Esophagus muscularis mucosa (tissue), 4 donors: ENCODE results near the gene SOBP. TPM values are rescaled to one million over a fixed set of nuclear protein-coding genes. Genes with fewer than 3 reads are reported as not detected.
"Not testable (repeated sequence)": the region's sequence is repeated elsewhere in the genome, so short reads cannot be mapped to it uniquely, and the experiment has no call there.

Experiments used
- DNase-seq: peaks from one replicate; pipeline ENCODE4 v3.0.0-alpha.2; 2017; ENCODE audit errors: extremely low spot score
- H3K27ac ChIP-seq, 4 donors: fragments of 200-600 bp; sonication (generic); replicated peaks in 1 of 4; 1 replicate in 3 of 4; 2 replicates in 1 of 4; pipeline ENCODE4 v1.5.1; 2016 to 2019; ENCODE audit warnings: mild to moderate bottlenecking in 1 of 4
- H3K27me3 ChIP-seq, 4 donors: fragments of 200-600 bp; sonication (generic); one replicate each; pipeline versions ENCODE4 v1.5.1 to v1.6.0; 2016 to 2019
- H3K36me3 ChIP-seq, 4 donors: fragments of 200-600 bp; sonication (generic); one replicate each; pipeline ENCODE4 v1.5.1; 2016 to 2019
- H3K4me1 ChIP-seq, 4 donors: fragments of 200-600 bp; sonication (generic); one replicate each; pipeline ENCODE4 v1.5.1; 2016 to 2019
- H3K4me3 ChIP-seq, 4 donors: fragments of 200-600 bp; sonication (generic); 1 replicate in 2 of 4; 2 replicates in 2 of 4; pipeline ENCODE4 v1.5.1; 2016 to 2019; ENCODE audit warnings: mild to moderate bottlenecking in 4 of 4, moderate library complexity in 1 of 4
- H3K9me3 ChIP-seq, 4 donors: fragments of 200-600 bp; sonication (generic); 1 replicate in 3 of 4; 2 replicates in 1 of 4; pipeline ENCODE4 v1.5.1; 2016 to 2019
- CTCF ChIP-seq, 3 experiments: fragments of 200-600 bp in 2 of 3; fragments of 450-650 bp in 1 of 3; sonication (generic) in 2 of 3; IDR thresholded peaks; one replicate each; pipeline ENCODE4 v1.5.1; 2017 to 2019; ENCODE audit warnings: antibody characterized with exemption in 3 of 3, mild to moderate bottlenecking in 2 of 3, moderate library complexity in 1 of 3
- EP300 ChIP-seq: sonication (generic); formaldehyde crosslinking; IDR thresholded peaks from one replicate; pipeline ENCODE4 v1.6.1; 2017; ENCODE audit warnings: antibody characterized with exemption
- POLR2A ChIP-seq: fragments of 450-650 bp; IDR thresholded peaks from one replicate; pipeline ENCODE4 v1.6.1; 2017; ENCODE audit warnings: antibody characterized with exemption, moderate library complexity, mild to moderate bottlenecking, low read depth
- POLR2AphosphoS5 ChIP-seq, 2 donors: sonication (generic); formaldehyde crosslinking; IDR thresholded peaks; one replicate each; pipeline ENCODE4 v1.6.1; 2017; ENCODE audit warnings: antibody characterized with exemption in 2 of 2
- WGBS: methylation state at CpG from one replicate; pipeline ENCODE4 v1.1.5; 2018; 5-methylcytosine and 5-hydroxymethylcytosine counted together
- intact Hi-C: fragments of 100-400 bp; cut with DNase I; formaldehyde crosslinking; loops from one replicate; pipeline ENCODE4 v1.15.1; 2023
- total RNA-seq, 4 donors: library from RNA; depleted of rRNA; stranded (reverse); fragments of >200 nt; gene quantifications; one replicate each; pipeline versions ENCODE4 v1.1.0 to v1.2.1, GENCODE V29; 2016

The SOBP gene
- total RNA-seq, 4 donors from 2014 or later = 18.6 to 44.1 (median 27.6) TPM

GRCh38 chr6:107547451-107547840 is 57.5 kb downstream of the SOBP start:
- Histone ChIP-seq H3K27me3 (no peaks in the 10 kb centered on the region), H3K36me3 (no peaks in the 10 kb centered on the region), H3K4me1 (peaks cover 7 to 23% (median 11%) of the 10 kb centered on the region in 4 donors), H3K4me3 (no peak overlapping the region), H3K9me3 (no peaks in the 10 kb centered on the region), H3K27ac (no peak overlapping the region)
- DNase-seq = no peak
- TF ChIP-seq CTCF (IDR thresholded peaks at IDR 0.05) (no peak), POLR2A (no peak), EP300 (no peak), POLR2AphosphoS5 (IDR thresholded peaks at IDR 0.05) (no peak)
- 39% methylated on average over 2 of the region's 2 CpGs for WGBS
- intact Hi-C loops = no loop called here

- Histone ChIP-seq H3K27me3 (no peaks in the 10 kb centered on the region), H3K9me3 (no peaks in the 10 kb centered on the region), H3K27ac (no peak overlapping the region), H3K4me3 (no peak overlapping the region), H3K36me3 (no peaks in the 10 kb centered on the region), H3K4me1 (peaks cover 0 to 5% (median 2%) of the 10 kb centered on the region in 4 donors)
- 92% methylated on average over 10 of the region's 10 CpGs for WGBS
- DNase-seq = no peak
- no peak for TF ChIP-seq POLR2A
- TF ChIP-seq POLR2AphosphoS5 (IDR thresholded peaks at IDR 0.05) = no peak
- TF ChIP-seq EP300 = no peak
- TF ChIP-seq CTCF (IDR thresholded peaks at IDR 0.05) = no peak
- intact Hi-C loops = no loop called here
These were observed 60.4 kb downstream of the SOBP start for GRCh38 chr6:107550241-107550840.

GRCh38 chr6:107550906-107551305 is 61.0 kb downstream of the SOBP start:
- TF ChIP-seq POLR2A = no peak
- TF ChIP-seq POLR2AphosphoS5 (IDR thresholded peaks at IDR 0.05) = no peak
- no peak for TF ChIP-seq EP300
- no peak for TF ChIP-seq CTCF (IDR thresholded peaks at IDR 0.05)
- H3K4me1 ChIP-seq = peaks cover 0 to 2% (median 0%) of the 10 kb centered on the region in 4 donors

GRCh38 chr6:107553121-107553520 is 63.2 kb downstream of the SOBP start:
- H3K27ac ChIP-seq, H3K4me3 ChIP-seq, intact Hi-C loops, H3K36me3 ChIP-seq, H3K4me1 ChIP-seq, H3K9me3 ChIP-seq, DNase-seq, H3K27me3 ChIP-seq: not testable (repeated sequence)
- whole genome bisulfite sequencing = 93% methylated on average over 6 of the region's 6 CpGs

More at GRCh38 chr6:107550906-107551305, 61.0 kb downstream of the SOBP start:
- intact Hi-C loops = no loop called here
- H3K36me3 ChIP-seq = no peaks in the 10 kb centered on the region
- no peaks in the 10 kb centered on the region for H3K27me3 ChIP-seq
- no peak overlapping the region for H3K27ac ChIP-seq
- 77% methylated on average over 4 of the region's 4 CpGs for WGBS
- no peaks in the 10 kb centered on the region for H3K9me3 ChIP-seq
- DNase-seq = no peak
- no peak overlapping the region for H3K4me3 ChIP-seq

- no peak for DNase-seq
- Histone ChIP-seq H3K27ac (no peak overlapping the region), H3K36me3 (no peaks in the 10 kb centered on the region), H3K4me1 (no peaks in the 10 kb centered on the region), H3K27me3 (no peaks in the 10 kb centered on the region), H3K4me3 (no peak overlapping the region), H3K9me3 (no peaks in the 10 kb centered on the region)
- intact Hi-C loops = no loop called here
- TF ChIP-seq CTCF (IDR thresholded peaks at IDR 0.05) (no peak), POLR2AphosphoS5 (IDR thresholded peaks at IDR 0.05) (no peak), EP300 (no peak), POLR2A (no peak)
- 88% methylated on average over 2 of the region's 2 CpGs for WGBS
These were observed 64.4 kb downstream of the SOBP start for GRCh38 chr6:107554326-107554725.
